ENCODE measurements around the gene SNX6. TPM values are rescaled to one million over a fixed set of nuclear protein-coding genes. Genes with fewer than 3 reads are reported as not detected.
"Not testable (repeated sequence)": the region's sequence is repeated elsewhere in the genome, so short reads cannot be mapped to it uniquely, and the experiment has no call there.

SNX6 gene
- total RNA-seq, 1 donor from 2014 or later = 73.4 TPM

DNA sequence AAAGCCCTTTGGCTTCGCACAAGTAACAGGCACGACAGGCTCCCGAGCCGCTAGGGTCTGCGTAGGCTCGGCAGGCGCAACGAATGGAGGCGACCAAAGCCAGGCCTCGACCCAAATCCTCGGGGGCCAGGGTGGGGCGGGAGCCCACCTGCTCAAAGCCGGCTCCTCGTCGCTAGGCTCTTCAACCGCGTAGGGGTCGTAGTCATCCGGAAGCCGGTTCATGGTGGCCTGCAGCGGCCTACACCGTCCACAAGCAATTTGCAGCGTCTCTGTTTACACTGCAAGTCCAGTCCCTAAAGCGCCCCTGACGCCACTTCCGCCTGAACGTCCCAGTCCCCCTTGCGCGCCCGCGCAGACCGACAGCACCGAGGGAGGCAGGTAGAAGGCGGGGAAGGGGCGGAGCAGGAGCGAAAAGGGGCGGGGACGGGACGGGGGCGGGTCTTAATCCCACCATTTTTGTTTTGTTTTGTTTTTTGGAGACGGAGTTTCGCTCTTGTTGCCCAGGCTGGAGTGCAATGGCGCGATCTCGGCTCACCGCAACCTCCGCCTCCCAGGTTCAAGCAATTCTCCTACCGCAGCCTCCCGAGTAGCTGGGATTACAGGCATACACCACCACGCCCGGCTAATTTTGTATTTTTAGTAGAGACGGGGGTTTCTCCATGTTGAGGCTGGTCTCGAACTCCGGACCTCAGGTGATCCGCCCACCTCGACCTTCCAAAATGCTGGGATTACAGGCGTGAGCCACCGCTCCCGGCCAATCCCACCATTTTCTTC, 90.4 kb downstream of the SNX6 start, which contains the start of gene EAPP:
Gene EAPP, minus strand, starts transcription at position 295 of the 774 bp plus-strand sequence. Its CDS starts 73 bp downstream, at position 222.
- H3K27me3 Mint-ChIP-seq = no peaks in the 10 kb centered on the region

DNA sequence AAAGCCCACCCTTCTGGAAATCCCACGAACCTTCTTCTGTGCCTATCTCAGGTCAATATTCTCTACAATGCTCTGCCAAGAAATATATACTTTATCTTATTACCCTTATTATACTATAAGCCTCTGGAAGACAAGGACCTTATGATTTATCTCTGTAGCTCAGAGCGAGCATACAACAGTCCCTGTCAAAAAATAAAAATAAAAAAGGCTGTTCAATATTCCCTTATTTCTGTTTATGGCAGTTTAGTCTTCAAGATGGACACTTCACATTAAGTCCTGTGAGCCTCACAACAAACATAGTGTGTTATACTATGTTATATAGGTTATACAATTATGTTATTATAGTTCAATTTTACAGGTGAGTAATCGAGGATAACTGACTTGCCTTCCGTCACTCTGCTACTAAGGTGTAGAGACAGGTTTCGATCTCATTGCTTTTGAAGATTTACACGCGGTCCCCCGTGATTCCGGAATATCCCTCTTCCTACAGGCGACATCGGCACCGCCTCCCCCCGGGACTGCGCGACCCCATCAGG, 91.0 kb downstream of the SNX6 start:
- H3K4me3 Mint-ChIP-seq (ENCODE audit: low read depth) = peak overlapping the region; percentile 97
- no peak for DNase-seq (ENCODE audit: low spot score, unreplicated experiment)
- no peaks in the 10 kb centered on the region for H3K9me3 Mint-ChIP-seq (ENCODE audit: low read depth)
- TF ChIP-seq CTCF (IDR thresholded peaks at IDR 0.05; ENCODE audit: unreplicated experiment) = no peak
- H3K27ac Mint-ChIP-seq = peak overlapping the region; percentile 100
- peaks cover 7% of the 10 kb centered on the region for H3K36me3 Mint-ChIP-seq (ENCODE audit: insufficient read depth)
- H3K27me3 Mint-ChIP-seq = no peaks in the 10 kb centered on the region
- H3K4me1 Mint-ChIP-seq (ENCODE audit: low read depth) = peaks cover 11% of the 10 kb centered on the region

More for the DNA sequence above, 90.4 kb downstream of the SNX6 start, which contains the start of gene EAPP:
- H3K36me3 Mint-ChIP-seq (ENCODE audit: insufficient read depth) = peaks cover 4% of the 10 kb centered on the region
- peak; percentile 94 for DNase-seq (ENCODE audit: low spot score, unreplicated experiment)
- peak within 1 kb of the TSS; percentile 100 for H3K27ac Mint-ChIP-seq
- H3K9me3 Mint-ChIP-seq (ENCODE audit: low read depth) = no peaks in the 10 kb centered on the region
- H3K4me1 Mint-ChIP-seq (ENCODE audit: low read depth) = peaks cover 11% of the 10 kb centered on the region
- H3K4me3 Mint-ChIP-seq (ENCODE audit: low read depth) = peak within 1 kb of the TSS; percentile 97
- TF ChIP-seq CTCF (IDR thresholded peaks at IDR 0.05; ENCODE audit: unreplicated experiment) = peak; percentile 11

DNA sequence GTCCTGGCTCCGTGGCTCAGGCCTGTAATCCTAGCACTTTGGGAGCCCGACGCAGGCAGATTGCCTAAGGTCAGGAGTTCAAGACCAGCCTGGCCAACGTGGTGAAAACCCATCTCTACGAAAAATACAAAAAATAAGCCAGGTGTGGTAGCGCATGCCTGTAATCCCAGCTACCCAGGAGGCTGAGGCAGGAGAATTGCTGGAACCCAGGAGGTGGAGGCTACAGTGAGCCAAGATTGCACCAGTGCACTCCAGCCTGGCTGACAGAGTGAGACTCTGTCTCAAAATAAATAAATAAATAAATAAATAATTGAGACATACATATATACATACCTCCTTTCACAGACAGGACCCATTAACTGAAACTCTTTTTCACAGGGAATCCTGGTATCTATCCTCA, 91.9 kb downstream of the SNX6 start:
- not testable (repeated sequence) for DNase-seq (ENCODE audit: low spot score, unreplicated experiment); H3K27ac Mint-ChIP-seq; H3K9me3 Mint-ChIP-seq (ENCODE audit: low read depth); H3K27me3 Mint-ChIP-seq
- H3K4me1 Mint-ChIP-seq (ENCODE audit: low read depth) = peaks cover 11% of the 10 kb centered on the region
- peaks cover 12% of the 10 kb centered on the region for H3K36me3 Mint-ChIP-seq (ENCODE audit: insufficient read depth)
- H3K4me3 Mint-ChIP-seq (ENCODE audit: low read depth) = peak overlapping the region; percentile 26

- no peak for TF ChIP-seq CTCF (IDR thresholded peaks at IDR 0.05; ENCODE audit: unreplicated experiment)
- no peak for DNase-seq (ENCODE audit: low spot score, unreplicated experiment)
- Mint-ChIP-seq H3K27me3 (no peaks in the 10 kb centered on the region), H3K4me1 (ENCODE audit: low read depth) (peaks cover 11% of the 10 kb centered on the region), H3K4me3 (ENCODE audit: low read depth) (no peak overlapping the region), H3K9me3 (ENCODE audit: low read depth) (no peaks in the 10 kb centered on the region), H3K27ac (peak overlapping the region; percentile 29), H3K36me3 (ENCODE audit: insufficient read depth) (peaks cover 12% of the 10 kb centered on the region)
Measured at GRCh38 chr14:34537677-34538009, 92.3 kb downstream of the SNX6 start.

- H3K27ac Mint-ChIP-seq = peak overlapping the region; percentile 29
- DNase-seq (ENCODE audit: low spot score, unreplicated experiment) = no peak
- H3K4me3 Mint-ChIP-seq (ENCODE audit: low read depth) = no peak overlapping the region
- H3K4me1 Mint-ChIP-seq (ENCODE audit: low read depth) = peaks cover 11% of the 10 kb centered on the region
- H3K36me3 Mint-ChIP-seq (ENCODE audit: insufficient read depth) = peaks cover 13% of the 10 kb centered on the region
- no peaks in the 10 kb centered on the region for H3K9me3 Mint-ChIP-seq (ENCODE audit: low read depth)
- H3K27me3 Mint-ChIP-seq = no peaks in the 10 kb centered on the region
- no peak for TF ChIP-seq CTCF (IDR thresholded peaks at IDR 0.05; ENCODE audit: unreplicated experiment)
Measured at GRCh38 chr14:34536951-34537676, 92.8 kb downstream of the SNX6 start.

Measured in progenitor cell of endocrine pancreas (in vitro differentiated cells).